Activated naive CD4-positive, alpha-beta T cell treated with anti-CD3 and anti-CD28 coated beads, Interleukin-2, amount 10 ng/mL, durations not matched to agents 7 days and 5 days (primary cell): ENCODE data around the gene ITGB2.

Source experiments
- CTCF ChIA-PET: fragments of 350-600 bp; sonication (Branson Sonifier 250); formaldehyde crosslinking; loops from one replicate; lab custom pipeline; 2021; ENCODE audit warnings: antibody characterized with exemption; lab: Charles Lee
- DNase-seq: peaks from one replicate; pipeline ENCODE4 v3.0.0-alpha.2; 2020
- H3K27ac Mint-ChIP-seq: one replicate; pipeline ENCODE4 v1.8.0; 2021; ENCODE audit warnings: mild to moderate bottlenecking, moderate library complexity, mixed read lengths
- H3K27me3 Mint-ChIP-seq: one replicate; pipeline ENCODE4 v1.8.0; 2021; ENCODE audit warnings: mild to moderate bottlenecking, mixed read lengths
- H3K36me3 Mint-ChIP-seq: one replicate; pipeline ENCODE4 v1.8.0; 2021; ENCODE audit warnings: mixed read lengths
- H3K4me1 Mint-ChIP-seq: one replicate; pipeline ENCODE4 v1.8.0; 2021; ENCODE audit warnings: mixed read lengths
- H3K4me3 Mint-ChIP-seq: one replicate; pipeline ENCODE4 v1.8.0; 2021; ENCODE audit warnings: mild to moderate bottlenecking, moderate library complexity, mixed read lengths
- H3K9me3 Mint-ChIP-seq: one replicate; pipeline ENCODE4 v1.8.0; 2021; ENCODE audit warnings: mixed read lengths

ITGB2 gene

GRCh38 chr21:44873356-44874239, 47.1 kb downstream of the ITGB2 start, which contains the start of gene PTTG1IP:
PTTG1IP (minus strand) TSS chr21:44873690; CDS start chr21:44873616, 74 bp downstream.
- Mint-ChIP-seq H3K36me3 (peaks cover 8% of the 10 kb centered on the region), H3K27ac (peak within 1 kb of the TSS; percentile 97), H3K4me1 (peaks cover 61% of the 10 kb centered on the region), H3K27me3 (no peaks in the 10 kb centered on the region), H3K9me3 (no peaks in the 10 kb centered on the region), H3K4me3 (peak within 1 kb of the TSS; percentile 90)
- peak; percentile 99 for DNase-seq
- CTCF ChIA-PET = interaction anchor here (1.1 to 7.3 kb wide), 4 partner anchors 41 to 80 kb away, joined by 3 to 93 read pairs (median 4); partner anchors contain the start of gene UBE2G2

DNA sequence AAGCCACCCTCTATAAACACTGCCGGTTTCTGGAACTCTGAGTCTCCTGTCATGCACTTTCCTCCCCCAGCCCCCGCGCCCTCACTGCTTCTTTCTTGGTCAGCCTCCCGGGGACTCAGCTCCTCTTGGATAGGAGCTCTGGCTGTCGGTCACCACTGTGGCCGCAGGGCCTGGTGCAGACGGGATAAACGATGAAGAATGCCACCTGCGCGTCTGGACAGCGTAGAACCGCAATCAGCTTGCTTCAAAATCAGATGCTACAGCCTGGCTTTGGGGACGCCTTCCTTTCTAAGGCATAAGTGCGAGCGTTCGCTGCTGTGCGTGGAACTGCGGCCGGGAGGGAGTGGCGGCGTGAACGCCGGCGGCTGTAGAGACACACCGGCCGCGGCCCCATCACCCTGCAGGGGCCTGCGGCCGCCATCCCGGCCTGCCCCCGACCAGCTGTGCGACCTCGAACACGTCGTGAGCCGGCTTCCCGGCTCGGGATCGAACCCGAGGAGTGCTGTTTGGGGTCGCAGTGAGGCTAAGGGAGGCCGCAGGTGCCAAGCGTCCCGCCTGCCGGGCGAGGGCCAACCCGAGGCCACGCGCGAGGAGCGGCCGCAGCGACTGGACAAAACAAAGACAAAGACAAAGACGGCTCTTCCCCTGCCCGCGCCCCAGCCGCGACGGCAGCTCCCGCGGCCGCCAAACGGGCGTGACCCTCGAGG, 47.9 kb downstream of the ITGB2 start:
- Mint-ChIP-seq H3K27me3 (no peaks in the 10 kb centered on the region), H3K9me3 (no peaks in the 10 kb centered on the region), H3K4me3 (peak overlapping the region; percentile 90), H3K27ac (peak overlapping the region; percentile 88), H3K4me1 (peaks cover 69% of the 10 kb centered on the region), H3K36me3 (peaks cover 13% of the 10 kb centered on the region)
- CTCF ChIA-PET = interaction anchor here (0.7 to 7.3 kb wide), 4 partner anchors 55 to 79 kb away, joined by 3 to 93 read pairs (median 4); partner anchors contain the start of gene UBE2G2
- no peak for DNase-seq

GRCh38 chr21:44872323-44872648, 48.4 kb downstream of the ITGB2 start:
- Mint-ChIP-seq H3K36me3 (peaks cover 18% of the 10 kb centered on the region), H3K27me3 (no peaks in the 10 kb centered on the region), H3K4me1 (peaks cover 75% of the 10 kb centered on the region)

DNA sequence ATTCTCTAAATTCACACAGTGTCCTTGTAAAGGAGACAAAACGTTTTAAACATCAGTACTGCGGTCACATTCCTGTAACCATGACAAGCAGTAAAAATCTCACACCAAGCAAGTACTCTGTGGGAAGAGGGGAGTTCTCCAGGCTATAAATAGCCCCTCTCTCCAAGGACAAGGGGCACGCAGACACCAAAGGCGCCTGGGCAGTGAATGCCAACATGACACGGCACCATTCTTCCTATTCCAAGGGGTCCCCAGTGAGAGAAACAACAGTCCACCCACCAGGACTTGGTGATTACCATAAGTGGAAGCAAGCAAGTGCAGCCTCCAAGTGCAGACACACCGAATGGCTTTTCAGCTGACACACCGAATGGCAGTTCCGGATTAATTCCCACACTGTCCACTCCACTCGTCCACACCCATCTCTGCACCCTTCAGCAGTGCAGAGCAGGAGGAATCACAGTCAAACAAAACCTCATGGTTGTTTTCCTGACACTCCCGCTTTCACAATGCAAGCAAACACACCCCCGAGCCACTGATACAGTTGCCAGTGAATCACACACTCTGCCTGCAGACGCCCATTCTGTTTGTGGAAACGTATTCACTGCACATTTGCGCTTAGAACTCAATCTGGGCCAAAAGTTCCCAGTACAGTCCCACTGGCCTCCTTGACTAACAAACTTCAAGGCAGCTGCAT, 49.0 kb downstream of the ITGB2 start:
- Mint-ChIP-seq H3K36me3 (peaks cover 21% of the 10 kb centered on the region), H3K4me3 (peak overlapping the region; percentile 90), H3K9me3 (no peaks in the 10 kb centered on the region), H3K4me1 (peaks cover 80% of the 10 kb centered on the region), H3K27ac (peak overlapping the region; percentile 88), H3K27me3 (no peaks in the 10 kb centered on the region)
- DNase-seq = peak; percentile 42
- CTCF ChIA-PET = interaction anchor here (1.1 to 7.3 kb wide), 3 partner anchors 60 to 78 kb away, joined by 3 to 93 read pairs (median 4); partner anchors contain the start of gene UBE2G2

More at GRCh38 chr21:44872323-44872648, 48.4 kb downstream of the ITGB2 start:
- CTCF ChIA-PET = interaction anchor here (1.1 to 7.3 kb wide), 3 partner anchors 60 to 79 kb away, joined by 3 to 93 read pairs (median 4); partner anchors contain the start of gene UBE2G2
- H3K9me3 Mint-ChIP-seq = no peaks in the 10 kb centered on the region
- peak overlapping the region; percentile 88 for H3K27ac Mint-ChIP-seq
- no peak for DNase-seq
- H3K4me3 Mint-ChIP-seq = peak overlapping the region; percentile 90

DNA sequence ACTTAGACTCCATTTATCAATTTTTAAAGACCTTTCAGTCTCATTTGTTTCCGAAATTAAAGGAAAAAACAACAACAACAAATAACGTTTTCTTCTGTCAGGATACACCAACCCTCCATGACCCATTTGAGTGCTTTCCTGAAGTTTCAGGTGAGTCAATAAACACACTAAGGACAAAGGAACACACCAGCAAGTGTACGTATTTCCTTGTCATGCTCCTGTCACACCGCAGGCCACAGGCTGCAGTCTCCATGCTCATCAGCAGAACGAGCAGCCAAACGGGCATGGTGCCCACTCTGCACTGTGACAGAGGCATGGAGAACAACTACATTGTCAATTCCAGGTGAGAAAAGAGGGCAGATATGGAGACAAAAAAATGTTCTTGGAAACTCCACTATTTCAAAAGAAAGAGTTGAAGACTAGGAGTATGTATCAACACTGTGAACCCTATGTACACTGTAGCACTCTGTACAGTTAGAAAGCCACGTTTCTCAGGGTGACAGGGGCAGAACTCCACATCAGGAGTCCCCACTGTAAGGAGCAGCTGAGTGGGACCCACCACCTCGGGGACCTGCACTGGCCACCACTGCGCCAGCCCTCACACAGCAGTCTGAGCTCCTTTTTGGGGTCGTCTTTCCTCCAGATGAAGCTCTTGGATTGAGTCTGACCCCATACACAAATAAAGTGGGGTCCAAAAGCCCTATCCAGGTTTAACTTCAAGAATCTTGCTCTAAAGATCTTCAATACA, 49.8 kb downstream of the ITGB2 start:
- CTCF ChIA-PET = interaction anchor here (7.3 kb wide), 1 partner anchor 71 kb away, joined by 93 read pairs; the partner anchor contains the start of gene UBE2G2
- Mint-ChIP-seq H3K27ac (peak overlapping the region; percentile 43), H3K36me3 (peaks cover 24% of the 10 kb centered on the region), H3K4me3 (peak overlapping the region; percentile 61), H3K4me1 (peaks cover 81% of the 10 kb centered on the region), H3K27me3 (no peaks in the 10 kb centered on the region), H3K9me3 (no peaks in the 10 kb centered on the region)
- no peak for DNase-seq

DNA sequence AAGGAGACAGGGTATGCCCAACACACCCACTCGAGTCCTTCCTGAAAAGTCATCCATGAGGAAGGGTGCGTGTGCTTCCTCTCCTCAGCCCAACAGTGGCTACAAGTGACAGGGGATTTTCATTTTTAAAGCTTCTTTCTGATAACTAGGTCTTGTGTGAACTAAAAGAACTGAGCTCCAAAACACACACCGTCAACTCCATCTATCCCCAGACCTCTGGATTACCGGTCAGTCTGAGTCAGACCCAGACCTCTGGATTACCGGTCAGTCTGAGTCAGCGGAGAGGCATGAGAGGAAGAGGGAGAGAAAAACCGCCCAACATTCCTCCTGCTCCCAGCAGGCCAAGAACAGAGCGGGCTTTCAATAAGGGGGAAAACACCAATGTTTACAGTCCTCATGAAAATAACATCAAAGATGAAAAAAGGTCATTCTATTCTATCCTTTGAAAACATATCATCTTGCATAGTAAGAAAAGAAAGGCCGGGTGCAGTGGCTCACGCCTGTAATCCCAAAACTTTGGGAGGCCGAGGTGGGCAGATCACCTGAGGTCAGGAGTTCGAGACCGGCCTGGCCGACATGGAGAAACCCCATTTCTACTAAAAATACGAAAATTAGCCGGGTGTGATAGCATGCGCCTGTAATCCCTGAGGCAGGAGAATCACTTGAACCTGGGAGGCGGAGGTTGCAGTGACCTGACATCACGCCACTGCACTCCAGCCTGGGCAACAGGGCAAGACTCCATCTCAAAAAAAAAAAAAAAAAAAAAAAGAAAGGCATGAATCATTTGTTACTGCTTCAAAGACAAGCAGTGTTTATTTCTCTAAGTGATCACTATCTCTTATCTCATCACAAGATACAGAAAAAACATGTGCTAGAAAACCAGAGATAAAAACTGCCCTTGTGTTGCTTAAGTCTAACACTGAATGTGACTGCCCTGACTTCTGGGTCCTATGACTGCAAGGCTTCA, 50.6 kb downstream of the ITGB2 start:
- DNase-seq = no peak
- H3K4me1 Mint-ChIP-seq = peaks cover 81% of the 10 kb centered on the region

DNA sequence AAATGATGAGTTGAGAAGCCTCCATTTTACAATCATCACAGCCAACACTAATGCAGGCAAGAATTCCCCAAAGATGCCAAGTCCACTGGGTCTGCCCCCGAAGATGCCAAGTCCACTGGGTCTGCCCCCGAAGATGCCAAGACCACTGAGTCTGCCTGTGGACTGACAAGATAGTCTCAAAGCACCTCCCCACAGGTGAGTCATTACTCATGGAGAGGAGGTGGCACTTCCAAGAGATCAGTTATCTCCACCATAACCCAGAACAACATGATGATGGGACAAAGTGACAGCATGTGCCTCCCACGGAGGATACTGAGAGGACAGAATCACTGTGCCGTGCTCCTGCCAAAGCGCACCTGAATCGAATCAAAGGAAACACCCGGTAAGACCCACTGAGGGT, 52.0 kb downstream of the ITGB2 start:
- H3K4me3 Mint-ChIP-seq = peak overlapping the region; percentile 65
- H3K9me3 Mint-ChIP-seq = no peaks in the 10 kb centered on the region
- H3K27me3 Mint-ChIP-seq = no peaks in the 10 kb centered on the region
- H3K4me1 Mint-ChIP-seq = peaks cover 75% of the 10 kb centered on the region
- CTCF ChIA-PET = no interaction called here
- no peak for DNase-seq
- H3K27ac Mint-ChIP-seq = peak overlapping the region; percentile 90
- peaks cover 37% of the 10 kb centered on the region for H3K36me3 Mint-ChIP-seq

More for the DNA sequence above, 50.6 kb downstream of the ITGB2 start:
- no peaks in the 10 kb centered on the region for H3K27me3 Mint-ChIP-seq
- peak overlapping the region; percentile 43 for H3K27ac Mint-ChIP-seq
- H3K9me3 Mint-ChIP-seq = no peaks in the 10 kb centered on the region
- CTCF ChIA-PET = no interaction called here
- H3K4me3 Mint-ChIP-seq = peak overlapping the region; percentile 61
- H3K36me3 Mint-ChIP-seq = peaks cover 28% of the 10 kb centered on the region

GRCh38 chr21:44867999-44868700, 52.5 kb downstream of the ITGB2 start:
- Mint-ChIP-seq H3K27me3 (no peaks in the 10 kb centered on the region), H3K36me3 (peaks cover 42% of the 10 kb centered on the region), H3K27ac (peak overlapping the region; percentile 90), H3K4me3 (peak overlapping the region; percentile 65), H3K4me1 (peaks cover 77% of the 10 kb centered on the region), H3K9me3 (no peaks in the 10 kb centered on the region)
- CTCF ChIA-PET = no interaction called here
- DNase-seq = peak; percentile 79

GRCh38 chr21:44867464-44867863, 53.2 kb downstream of the ITGB2 start:
- H3K27ac Mint-ChIP-seq = peak overlapping the region; percentile 90
- peaks cover 40% of the 10 kb centered on the region for H3K36me3 Mint-ChIP-seq
- CTCF ChIA-PET = no interaction called here
- H3K4me3 Mint-ChIP-seq = no peak overlapping the region
- no peaks in the 10 kb centered on the region for H3K9me3 Mint-ChIP-seq
- H3K27me3 Mint-ChIP-seq = no peaks in the 10 kb centered on the region
- no peak for DNase-seq
- peaks cover 74% of the 10 kb centered on the region for H3K4me1 Mint-ChIP-seq

DNA sequence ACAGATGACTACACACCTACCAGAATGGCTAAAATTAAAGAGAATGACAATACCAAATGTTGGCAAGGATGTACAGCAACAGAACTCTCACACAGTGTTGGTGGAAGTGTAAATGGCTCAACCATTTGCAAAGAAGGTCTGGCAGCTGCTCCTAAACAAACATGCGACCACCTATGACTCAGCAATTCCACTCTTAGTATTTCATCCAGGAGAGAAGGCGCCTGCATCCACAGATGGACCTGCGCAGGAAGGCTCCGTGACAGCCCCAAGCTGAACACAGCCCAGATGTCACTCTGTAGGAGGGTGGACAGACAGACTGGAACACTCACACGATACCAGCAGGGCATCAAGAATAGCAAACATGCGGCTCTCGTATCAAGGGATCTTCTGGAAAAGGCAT, 53.9 kb downstream of the ITGB2 start:
- no peak overlapping the region for H3K4me3 Mint-ChIP-seq
- no peaks in the 10 kb centered on the region for H3K9me3 Mint-ChIP-seq
- peaks cover 68% of the 10 kb centered on the region for H3K4me1 Mint-ChIP-seq
- H3K36me3 Mint-ChIP-seq = peaks cover 41% of the 10 kb centered on the region
- peak overlapping the region; percentile 70 for H3K27ac Mint-ChIP-seq
- no peak for DNase-seq
- no peaks in the 10 kb centered on the region for H3K27me3 Mint-ChIP-seq
- CTCF ChIA-PET = no interaction called here

DNA sequence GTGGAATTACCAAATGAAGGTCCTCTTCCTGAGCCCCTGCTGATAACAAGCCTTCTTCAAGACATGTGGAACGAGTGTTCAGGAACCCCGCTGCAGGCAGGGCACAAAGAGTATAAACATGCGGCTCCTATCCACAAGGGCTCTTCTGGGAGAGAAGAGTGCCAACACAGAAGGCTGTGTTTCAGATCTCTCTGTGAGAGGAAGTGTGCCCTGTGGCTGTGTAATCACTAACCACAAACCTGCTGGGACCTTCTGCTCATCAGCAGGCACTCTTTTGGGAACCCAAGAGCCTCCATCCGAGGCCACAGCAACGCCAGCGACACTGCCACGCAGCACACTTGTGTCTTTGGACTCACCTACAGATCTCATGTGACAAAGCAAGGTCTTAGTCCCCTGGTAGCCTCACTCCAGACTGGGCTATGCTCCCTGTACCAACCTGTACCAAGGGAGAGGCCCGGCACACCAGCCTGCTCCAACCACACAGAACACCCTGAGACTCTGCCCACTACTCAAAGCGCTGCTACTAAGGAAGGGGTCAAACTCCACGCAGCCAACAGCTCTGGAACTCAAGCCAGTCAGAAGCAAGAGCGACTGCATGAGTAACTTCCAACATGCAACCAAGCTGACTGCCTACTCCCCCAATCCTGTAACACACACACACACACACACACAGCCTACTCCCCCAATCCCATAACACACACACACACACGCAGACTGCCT, 55.0 kb downstream of the ITGB2 start:
- H3K27me3 Mint-ChIP-seq = no peaks in the 10 kb centered on the region
- CTCF ChIA-PET = interaction anchor here (1.4 kb wide), 1 partner anchor 20 kb away, joined by 3 read pairs; no protein-coding TSS in a partner anchor
- peak; percentile 41 for DNase-seq
- peak overlapping the region; percentile 56 for H3K27ac Mint-ChIP-seq
- H3K9me3 Mint-ChIP-seq = no peaks in the 10 kb centered on the region
- H3K36me3 Mint-ChIP-seq = peaks cover 51% of the 10 kb centered on the region
- H3K4me3 Mint-ChIP-seq = no peak overlapping the region
- H3K4me1 Mint-ChIP-seq = peaks cover 57% of the 10 kb centered on the region
